HEK293 (cell line): ENCODE results near the gene PCID2.
A peak's percentile ranks its signal among the peaks of the same experiment; 100 is the strongest.

Experiments used
- GLI2 ChIP-seq: fragments of 450-650 bp; formaldehyde crosslinking; IDR thresholded peaks from 2 replicates; pipeline ENCODE4; 2017; ENCODE audit warnings: missing biosample characterization, missing genetic modification characterization, low read depth, borderline replicate concordance
- HOXD13 ChIP-seq: sonication (generic); formaldehyde crosslinking; IDR thresholded peaks from 2 replicates; pipeline ENCODE4 v1.8.0; 2022; ENCODE audit warnings: missing genetic modification reagents, borderline replicate concordance
- ZBTB1 ChIP-seq: fragments of 450-650 bp; formaldehyde crosslinking; IDR thresholded peaks from 2 replicates; pipeline ENCODE4 v1.5.1; 2016; ENCODE audit warnings: missing biosample characterization, missing genetic modification characterization
- ZBTB21 ChIP-seq: fragments of 450-650 bp; formaldehyde crosslinking; IDR thresholded peaks from 2 replicates; pipeline ENCODE4 v1.5.1; 2017; ENCODE audit warnings: missing biosample characterization, missing genetic modification characterization
- ZFP3 ChIP-seq: fragments of 450-650 bp; formaldehyde crosslinking; IDR thresholded peaks from 2 replicates; pipeline ENCODE4 v1.5.1; 2016; ENCODE audit warnings: low read depth, missing biosample characterization, missing genetic modification characterization
- ZNF10 ChIP-seq: fragments of 450-650 bp; formaldehyde crosslinking; IDR thresholded peaks from 2 replicates; pipeline ENCODE4 v1.5.1; 2017; ENCODE audit warnings: missing biosample characterization, missing genetic modification characterization
- ZNF138 ChIP-seq: fragments of 450-650 bp; formaldehyde crosslinking; IDR thresholded peaks from 2 replicates; pipeline ENCODE4 v1.5.1; 2016; ENCODE audit warnings: missing biosample characterization, missing genetic modification characterization, borderline replicate concordance
- ZNF146 ChIP-seq: fragments of 450-650 bp; formaldehyde crosslinking; IDR thresholded peaks from 2 replicates; pipeline ENCODE4 v1.5.1; 2016; ENCODE audit warnings: missing biosample characterization, missing genetic modification characterization
- ZNF155 ChIP-seq: fragments of 450-650 bp; formaldehyde crosslinking; IDR thresholded peaks from 2 replicates; pipeline ENCODE4 v1.5.1; 2016; ENCODE audit warnings: missing biosample characterization, missing genetic modification characterization
- ZNF174 ChIP-seq: fragments of 450-650 bp; formaldehyde crosslinking; IDR thresholded peaks from 2 replicates; pipeline ENCODE4 v1.5.0; 2017; ENCODE audit warnings: missing biosample characterization, mild to moderate bottlenecking, missing genetic modification characterization
- ZNF2 ChIP-seq: fragments of 450-650 bp; formaldehyde crosslinking; IDR thresholded peaks from 2 replicates; pipeline ENCODE4 v1.5.1; 2016; ENCODE audit warnings: missing biosample characterization, missing genetic modification characterization
- ZNF24 ChIP-seq: fragments of 450-650 bp; formaldehyde crosslinking; IDR thresholded peaks from 2 replicates; pipeline ENCODE4 v1.5.1; 2016; ENCODE audit warnings: missing biosample characterization, missing genetic modification characterization
- ZNF311 ChIP-seq: fragments of 450-650 bp; formaldehyde crosslinking; IDR thresholded peaks from 2 replicates; pipeline ENCODE4 v1.5.1; 2017; ENCODE audit warnings: missing biosample characterization, missing genetic modification characterization, borderline replicate concordance
- ZNF354C ChIP-seq: fragments of 450-650 bp; formaldehyde crosslinking; IDR thresholded peaks from 2 replicates; pipeline ENCODE4 v1.5.1; 2016; ENCODE audit warnings: missing biosample characterization, missing genetic modification characterization, low read depth, borderline replicate concordance
- ZNF391 ChIP-seq: fragments of 450-650 bp; formaldehyde crosslinking; IDR thresholded peaks from 2 replicates; pipeline ENCODE4 v1.5.1; 2016; ENCODE audit warnings: low read depth, missing biosample characterization, missing genetic modification characterization, borderline replicate concordance
- ZNF510 ChIP-seq: fragments of 450-650 bp; formaldehyde crosslinking; IDR thresholded peaks from 2 replicates; pipeline ENCODE4 v1.5.1; 2018; ENCODE audit warnings: mild to moderate bottlenecking, missing genetic modification characterization, missing biosample characterization; ENCODE audit not compliant: insufficient replicate concordance
- ZNF529 ChIP-seq: fragments of 450-650 bp; formaldehyde crosslinking; IDR thresholded peaks from 2 replicates; pipeline ENCODE4 v1.5.1; 2017; ENCODE audit warnings: missing genetic modification characterization, missing biosample characterization; ENCODE audit not compliant: insufficient replicate concordance
- ZNF555 ChIP-seq: fragments of 450-650 bp; formaldehyde crosslinking; conservative IDR thresholded peaks from 2 replicates; pipeline ENCODE4 v1.5.1; 2017; ENCODE audit warnings: missing biosample characterization, mild to moderate bottlenecking, missing genetic modification characterization, inconsistent platforms
- ZNF561 ChIP-seq: fragments of 450-650 bp; IDR thresholded peaks from 2 replicates; pipeline ENCODE4 v1.5.1; 2018; ENCODE audit warnings: missing biosample characterization, missing genetic modification characterization, borderline replicate concordance
- ZNF621 ChIP-seq: fragments of 450-650 bp; formaldehyde crosslinking; IDR thresholded peaks from 2 replicates; pipeline ENCODE4 v1.5.1; 2017; ENCODE audit warnings: missing biosample characterization, missing genetic modification characterization
- ZNF704 ChIP-seq: fragments of 450-650 bp; formaldehyde crosslinking; IDR thresholded peaks from 2 replicates; pipeline ENCODE4 v1.5.1; 2016; ENCODE audit warnings: missing biosample characterization, missing genetic modification characterization
- ZSCAN23 ChIP-seq: fragments of 450-650 bp; formaldehyde crosslinking; IDR thresholded peaks from 2 replicates; pipeline ENCODE4 v1.5.1; 2016; ENCODE audit warnings: missing biosample characterization, missing genetic modification characterization
- ZSCAN30 ChIP-seq: fragments of 450-650 bp; IDR thresholded peaks from 2 replicates; pipeline ENCODE4 v1.5.1; 2018; ENCODE audit warnings: missing biosample characterization, mild to moderate bottlenecking, missing genetic modification characterization, moderate library complexity
- ZSCAN4 ChIP-seq: fragments of 450-650 bp; formaldehyde crosslinking; IDR thresholded peaks from 2 replicates; pipeline ENCODE4 v1.5.1; 2017; ENCODE audit warnings: missing biosample characterization, missing genetic modification characterization
- ZSCAN5A ChIP-seq: fragments of 450-650 bp; formaldehyde crosslinking; IDR thresholded peaks from 2 replicates; pipeline ENCODE4 v1.5.1; 2016; ENCODE audit warnings: missing biosample characterization, missing genetic modification characterization
- TF ChIP-seq, protein P1 (sequence below): fragments of 450-650 bp; formaldehyde crosslinking; IDR thresholded peaks from 2 replicates; pipeline ENCODE4 v1.5.1; 2016; ENCODE audit warnings: missing biosample characterization, missing genetic modification characterization, low read depth
- TF ChIP-seq, protein P2 (sequence below): fragments of 450-650 bp; formaldehyde crosslinking; IDR thresholded peaks from 2 replicates; pipeline ENCODE4 v1.5.1; 2016; ENCODE audit warnings: missing biosample characterization, missing genetic modification characterization
- TF ChIP-seq, protein P3 (sequence below): fragments of 450-650 bp; formaldehyde crosslinking; IDR thresholded peaks from 2 replicates; pipeline ENCODE4 v1.5.1; 2016; ENCODE audit warnings: missing biosample characterization, missing genetic modification characterization
- TF ChIP-seq, protein P4 (sequence below): fragments of 450-650 bp; formaldehyde crosslinking; IDR thresholded peaks from 2 replicates; pipeline ENCODE4 v1.5.1; 2016; ENCODE audit warnings: missing biosample characterization, missing genetic modification characterization, low read depth

Gene PCID2

DNA sequence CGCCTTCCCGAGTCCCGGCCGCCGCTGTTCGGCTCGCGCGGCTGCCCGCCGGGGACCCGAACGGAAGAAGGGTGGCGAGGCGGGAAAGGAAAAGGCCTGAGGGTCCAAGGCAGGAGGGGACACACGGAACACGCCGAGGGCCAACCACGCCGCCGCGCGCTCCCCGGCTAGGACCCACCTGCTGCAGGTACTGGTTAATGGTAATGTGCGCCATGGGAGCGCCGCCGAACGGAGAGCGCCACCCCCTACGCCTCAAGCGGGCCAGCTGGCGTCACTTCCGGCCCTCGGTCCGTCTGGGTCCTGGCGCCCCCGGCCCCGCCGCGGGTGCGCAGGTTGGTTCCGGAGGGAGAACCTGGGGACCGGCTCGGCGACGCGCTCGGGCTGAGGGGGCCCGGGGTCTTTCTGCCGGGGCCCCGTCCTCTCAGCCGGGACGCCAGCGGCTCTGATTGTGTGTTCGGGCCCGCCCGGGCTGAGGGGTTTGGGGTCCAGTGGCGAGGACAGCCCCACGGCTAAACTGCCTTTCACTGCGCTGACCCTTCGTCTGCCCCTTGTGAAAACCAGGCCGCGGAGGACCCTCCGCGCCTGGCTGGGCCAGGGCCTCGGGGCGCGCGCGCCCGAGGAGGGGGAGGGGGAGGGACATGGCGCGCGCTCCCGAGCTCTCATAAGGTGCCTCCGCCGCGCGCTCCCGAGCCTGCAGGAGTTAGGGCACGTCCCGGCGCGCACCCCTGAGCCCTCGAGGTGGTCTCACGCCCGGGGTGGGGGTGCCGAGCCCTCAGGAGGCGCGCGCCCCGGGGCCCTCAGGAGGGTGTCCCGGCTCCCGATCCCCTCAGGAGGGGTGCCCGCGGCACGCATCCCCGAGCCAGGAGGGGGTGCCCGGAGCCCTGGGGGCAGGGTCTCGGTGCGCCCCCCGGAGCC lies at the start of gene PCID2 (continued):
- TF ChIP-seq, protein P1, sequence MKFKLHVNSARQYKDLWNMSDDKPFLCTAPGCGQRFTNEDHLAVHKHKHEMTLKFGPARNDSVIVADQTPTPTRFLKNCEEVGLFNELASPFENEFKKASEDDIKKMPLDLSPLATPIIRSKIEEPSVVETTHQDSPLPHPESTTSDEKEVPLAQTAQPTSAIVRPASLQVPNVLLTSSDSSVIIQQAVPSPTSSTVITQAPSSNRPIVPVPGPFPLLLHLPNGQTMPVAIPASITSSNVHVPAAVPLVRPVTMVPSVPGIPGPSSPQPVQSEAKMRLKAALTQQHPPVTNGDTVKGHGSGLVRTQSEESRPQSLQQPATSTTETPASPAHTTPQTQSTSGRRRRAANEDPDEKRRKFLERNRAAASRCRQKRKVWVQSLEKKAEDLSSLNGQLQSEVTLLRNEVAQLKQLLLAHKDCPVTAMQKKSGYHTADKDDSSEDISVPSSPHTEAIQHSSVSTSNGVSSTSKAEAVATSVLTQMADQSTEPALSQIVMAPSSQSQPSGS (tag by site-specific recombination) = peak; percentile 73
- TF ChIP-seq ZNF2 (tag by site-specific recombination) = peak; percentile 93
- no peak for TF ChIP-seq ZNF354C (tag by site-specific recombination)
- no peak for TF ChIP-seq ZNF311 (tag by site-specific recombination)
- TF ChIP-seq ZNF138 (tag by site-specific recombination) = no peak
- peak; percentile 92 for TF ChIP-seq ZNF24 (tag by site-specific recombination)
- peak; percentile 32; the same call in 1 of the 2 replicates for TF ChIP-seq ZFP3 (tag by site-specific recombination)
- TF ChIP-seq GLI2 (tag by site-specific recombination) = no peak
- peak; percentile 95 for TF ChIP-seq ZNF561 (tag by site-specific recombination)
- peak; percentile 97 for TF ChIP-seq ZSCAN23 (tag by site-specific recombination)
- TF ChIP-seq ZNF529 (tag by site-specific recombination) = no peak
- TF ChIP-seq, protein P2, sequence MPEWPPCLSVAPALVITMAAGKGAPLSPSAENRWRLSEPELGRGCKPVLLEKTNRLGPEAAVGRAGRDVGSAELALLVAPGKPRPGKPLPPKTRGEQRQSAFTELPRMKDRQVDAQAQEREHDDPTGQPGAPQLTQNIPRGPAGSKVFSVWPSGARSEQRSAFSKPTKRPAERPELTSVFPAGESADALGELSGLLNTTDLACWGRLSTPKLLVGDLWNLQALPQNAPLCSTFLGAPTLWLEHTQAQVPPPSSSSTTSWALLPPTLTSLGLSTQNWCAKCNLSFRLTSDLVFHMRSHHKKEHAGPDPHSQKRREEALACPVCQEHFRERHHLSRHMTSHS (tag by site-specific recombination) = no peak; the same call in 1 of the 2 replicates
- TF ChIP-seq HOXD13 (CRISPR knock-in tag) = no peak
- peak; percentile 100 for TF ChIP-seq ZNF391 (tag by site-specific recombination)
- no peak for TF ChIP-seq ZNF555 (tag by site-specific recombination)
- TF ChIP-seq ZSCAN30 (tag by site-specific recombination) = peak; percentile 99
- peak; percentile 78 for TF ChIP-seq ZNF146 (tag by site-specific recombination)
- TF ChIP-seq, protein P3, sequence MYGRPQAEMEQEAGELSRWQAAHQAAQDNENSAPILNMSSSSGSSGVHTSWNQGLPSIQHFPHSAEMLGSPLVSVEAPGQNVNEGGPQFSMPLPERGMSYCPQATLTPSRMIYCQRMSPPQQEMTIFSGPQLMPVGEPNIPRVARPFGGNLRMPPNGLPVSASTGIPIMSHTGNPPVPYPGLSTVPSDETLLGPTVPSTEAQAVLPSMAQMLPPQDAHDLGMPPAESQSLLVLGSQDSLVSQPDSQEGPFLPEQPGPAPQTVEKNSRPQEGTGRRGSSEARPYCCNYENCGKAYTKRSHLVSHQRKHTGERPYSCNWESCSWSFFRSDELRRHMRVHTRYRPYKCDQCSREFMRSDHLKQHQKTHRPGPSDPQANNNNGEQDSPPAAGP = peak; percentile 99
- TF ChIP-seq ZNF704 (tag by site-specific recombination) = no peak
- TF ChIP-seq ZBTB1 = peak; percentile 70; the same call in 1 of the 2 replicates
- TF ChIP-seq ZNF155 (tag by site-specific recombination) = no peak
- no peak for TF ChIP-seq ZNF10 (tag by site-specific recombination)
- TF ChIP-seq ZBTB21 (tag by site-specific recombination) = peak; percentile 68
- no peak for TF ChIP-seq ZNF621 (tag by site-specific recombination)
- TF ChIP-seq ZSCAN5A (tag by site-specific recombination) = peak; percentile 98
- TF ChIP-seq ZSCAN4 (tag by site-specific recombination) = peak; percentile 70
- no peak for TF ChIP-seq ZNF174 (tag by site-specific recombination)
- TF ChIP-seq, protein P4, sequence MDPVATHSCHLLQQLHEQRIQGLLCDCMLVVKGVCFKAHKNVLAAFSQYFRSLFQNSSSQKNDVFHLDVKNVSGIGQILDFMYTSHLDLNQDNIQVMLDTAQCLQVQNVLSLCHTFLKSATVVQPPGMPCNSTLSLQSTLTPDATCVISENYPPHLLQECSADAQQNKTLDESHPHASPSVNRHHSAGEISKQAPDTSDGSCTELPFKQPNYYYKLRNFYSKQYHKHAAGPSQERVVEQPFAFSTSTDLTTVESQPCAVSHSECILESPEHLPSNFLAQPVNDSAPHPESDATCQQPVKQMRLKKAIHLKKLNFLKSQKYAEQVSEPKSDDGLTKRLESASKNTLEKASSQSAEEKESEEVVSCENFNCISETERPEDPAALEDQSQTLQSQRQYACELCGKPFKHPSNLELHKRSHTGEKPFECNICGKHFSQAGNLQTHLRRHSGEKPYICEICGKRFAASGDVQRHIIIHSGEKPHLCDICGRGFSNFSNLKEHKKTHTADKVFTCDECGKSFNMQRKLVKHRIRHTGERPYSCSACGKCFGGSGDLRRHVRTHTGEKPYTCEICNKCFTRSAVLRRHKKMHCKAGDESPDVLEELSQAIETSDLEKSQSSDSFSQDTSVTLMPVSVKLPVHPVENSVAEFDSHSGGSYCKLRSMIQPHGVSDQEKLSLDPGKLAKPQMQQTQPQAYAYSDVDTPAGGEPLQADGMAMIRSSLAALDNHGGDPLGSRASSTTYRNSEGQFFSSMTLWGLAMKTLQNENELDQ (tag by site-specific recombination) = no peak
- no peak for TF ChIP-seq ZNF510 (tag by site-specific recombination)
